ENCODE results near the gene MAML3.

The MAML3 gene

DNA sequence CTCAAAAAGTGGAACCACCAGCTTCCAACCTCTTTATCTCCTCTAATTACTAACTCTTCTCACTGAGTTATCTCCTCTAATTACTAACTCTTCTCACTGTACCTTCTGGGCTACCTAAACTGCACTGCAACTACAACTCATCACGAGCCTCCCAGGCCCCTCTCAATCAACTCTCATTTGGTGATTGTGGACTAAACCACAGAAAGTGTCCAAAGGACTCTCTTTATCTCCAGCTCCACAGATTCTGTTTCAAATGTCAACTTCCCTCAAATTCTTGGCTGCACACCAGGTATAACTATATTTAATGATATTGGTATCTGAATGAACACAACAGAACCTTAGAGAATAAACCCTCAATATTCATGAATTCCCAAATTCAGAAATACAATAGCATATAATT lies 182.9 kb downstream of the MAML3 start:
- TF ChIP-seq, protein P1, sequence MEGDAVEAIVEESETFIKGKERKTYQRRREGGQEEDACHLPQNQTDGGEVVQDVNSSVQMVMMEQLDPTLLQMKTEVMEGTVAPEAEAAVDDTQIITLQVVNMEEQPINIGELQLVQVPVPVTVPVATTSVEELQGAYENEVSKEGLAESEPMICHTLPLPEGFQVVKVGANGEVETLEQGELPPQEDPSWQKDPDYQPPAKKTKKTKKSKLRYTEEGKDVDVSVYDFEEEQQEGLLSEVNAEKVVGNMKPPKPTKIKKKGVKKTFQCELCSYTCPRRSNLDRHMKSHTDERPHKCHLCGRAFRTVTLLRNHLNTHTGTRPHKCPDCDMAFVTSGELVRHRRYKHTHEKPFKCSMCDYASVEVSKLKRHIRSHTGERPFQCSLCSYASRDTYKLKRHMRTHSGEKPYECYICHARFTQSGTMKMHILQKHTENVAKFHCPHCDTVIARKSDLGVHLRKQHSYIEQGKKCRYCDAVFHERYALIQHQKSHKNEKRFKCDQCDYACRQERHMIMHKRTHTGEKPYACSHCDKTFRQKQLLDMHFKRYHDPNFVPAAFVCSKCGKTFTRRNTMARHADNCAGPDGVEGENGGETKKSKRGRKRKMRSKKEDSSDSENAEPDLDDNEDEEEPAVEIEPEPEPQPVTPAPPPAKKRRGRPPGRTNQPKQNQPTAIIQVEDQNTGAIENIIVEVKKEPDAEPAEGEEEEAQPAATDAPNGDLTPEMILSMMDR (IDR thresholded peaks at IDR 0.05; ENCODE audit: control insufficient read depth, insufficient read depth, low read depth, low read length, missing control alignments), result no peak

GRCh38 chr4:139969635-139970266 lies 184.2 kb downstream of the MAML3 start:
- TF ChIP-seq, protein P1 (IDR thresholded peaks at IDR 0.05; ENCODE audit: control insufficient read depth, insufficient read depth, low read depth, low read length, missing control alignments), result no peak
- no peak overlapping the region for H3K4me3 ChIP-seq (ENCODE audit: control insufficient read depth, low read depth, low read length)
- no peak for DNase-seq (ENCODE audit: low read depth)

More for the DNA sequence above, 182.9 kb downstream of the MAML3 start:
- H3K4me3 ChIP-seq (ENCODE audit: control insufficient read depth, low read depth, low read length), result no peak overlapping the region
- no peak for DNase-seq (ENCODE audit: low read depth)

- TF ChIP-seq, protein P1 (IDR thresholded peaks at IDR 0.05; ENCODE audit: control insufficient read depth, insufficient read depth, low read depth, low read length, missing control alignments), result no peak
- no peak for DNase-seq (ENCODE audit: low read depth)
- H3K4me3 ChIP-seq (ENCODE audit: control insufficient read depth, low read depth, low read length), result no peak overlapping the region
These were observed 185.2 kb downstream of the MAML3 start for GRCh38 chr4:139968831-139969230.

DNA sequence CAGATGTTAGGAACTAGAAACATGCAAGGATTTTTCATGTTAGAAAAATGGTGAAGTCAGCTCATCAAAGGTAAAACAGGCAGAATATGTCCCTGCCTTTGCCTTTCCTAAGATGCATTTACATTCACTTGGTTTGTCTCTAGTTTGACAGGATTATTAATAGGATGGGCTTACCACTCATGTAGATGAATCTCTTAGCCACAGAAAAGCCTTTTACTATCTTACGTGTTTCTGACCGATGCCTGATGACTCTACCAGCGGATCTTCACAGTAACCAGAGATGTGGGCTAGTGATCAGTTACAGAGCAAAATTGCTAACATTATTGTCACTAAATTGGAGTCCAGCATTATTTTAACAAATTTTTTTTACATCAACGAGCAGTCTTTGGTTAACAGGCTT lies 187.6 kb downstream of the MAML3 start:
- no peak overlapping the region for H3K4me3 ChIP-seq (ENCODE audit: control insufficient read depth, low read depth, low read length)
- TF ChIP-seq, protein P1 (IDR thresholded peaks at IDR 0.05; ENCODE audit: control insufficient read depth, insufficient read depth, low read depth, low read length, missing control alignments), result no peak
- DNase-seq (ENCODE audit: low read depth), result no peak

GRCh38 chr4:139965789-139966188 lies 188.2 kb downstream of the MAML3 start:
- H3K4me3 ChIP-seq (ENCODE audit: control insufficient read depth, low read depth, low read length), result no peak overlapping the region
- TF ChIP-seq, protein P1 (IDR thresholded peaks at IDR 0.05; ENCODE audit: control insufficient read depth, insufficient read depth, low read depth, low read length, missing control alignments), result no peak
- DNase-seq (ENCODE audit: low read depth), result no peak

DNA sequence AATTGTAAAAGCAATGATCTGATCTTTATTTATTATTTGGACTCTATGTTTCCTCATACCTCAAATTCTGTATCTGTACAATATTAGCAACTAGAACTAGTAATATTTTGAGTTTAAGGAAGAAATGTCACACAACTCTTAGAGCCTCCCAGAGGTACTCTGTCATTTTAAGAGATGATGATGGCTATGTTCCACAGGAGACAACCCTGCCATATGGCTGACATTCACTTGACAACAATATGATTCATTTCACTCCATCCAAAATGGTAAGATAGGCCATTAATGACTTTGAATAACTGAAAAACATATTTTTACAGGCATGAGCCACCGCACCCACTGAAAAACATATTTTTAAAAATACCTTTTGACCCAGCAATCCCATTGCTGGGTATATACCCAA lies 190.3 kb downstream of the MAML3 start:
- H3K4me3 ChIP-seq (ENCODE audit: control insufficient read depth, low read depth, low read length), result no peak overlapping the region
- TF ChIP-seq, protein P1 (IDR thresholded peaks at IDR 0.05; ENCODE audit: control insufficient read depth, insufficient read depth, low read depth, low read length, missing control alignments), result no peak
- DNase-seq (ENCODE audit: low read depth), result no peak

Measured in AG09309 (cell line).